22Rv1 (cell line): ENCODE measurements around the gene PHACTR1.

ENCODE experiments used
- CTCF ChIP-seq: fragments of 450-650 bp; IDR thresholded peaks from 2 replicates; pipeline ENCODE4 v1.5.1; 2017; ENCODE audit warnings: mild to moderate bottlenecking
- ZFX ChIP-seq: fragments of 450-650 bp; IDR thresholded peaks from 2 replicates; pipeline ENCODE4 v1.6.1; 2017; ENCODE audit warnings: antibody characterized with exemption, borderline replicate concordance

- TF ChIP-seq CTCF (no peak), ZFX (no peak)
These were observed 12.9 kb downstream of the PHACTR1 start for GRCh38 chr6:12729467-12729866.
